GM23338 (cell line): ENCODE results near the gene RNASEH2A. TPM values are rescaled to one million over a fixed set of nuclear protein-coding genes. Genes with fewer than 3 reads are reported as not detected.

Experiments used
- CREB1 ChIP-seq: fragments of 250-450 bp; sonication (Bioruptor Pico); IDR thresholded peaks from 2 replicates; pipeline ENCODE4 v1.5.0; 2020; ENCODE audit warnings: low read depth, mild to moderate bottlenecking, moderate library complexity
- ETS1 ChIP-seq: IDR thresholded peaks from 2 replicates; pipeline ENCODE4 v1.6.1; 2016; ENCODE audit warnings: antibody characterized with exemption
- EZH2phosphoT487 ChIP-seq: fragments of 200-600 bp; sonication (generic); IDR thresholded peaks from one replicate; pipeline ENCODE4 v1.8.1; 2018; ENCODE audit warnings: antibody characterized with exemption; ENCODE audit not compliant: unreplicated experiment
- JUNB ChIP-seq: IDR thresholded peaks from one replicate; pipeline ENCODE4 v1.6.1; 2016; ENCODE audit warnings: antibody characterized with exemption; ENCODE audit not compliant: unreplicated experiment
- POLR2AphosphoS5 ChIP-seq: IDR thresholded peaks from 2 replicates; pipeline ENCODE4 v1.6.1; 2016; ENCODE audit warnings: antibody characterized with exemption, low read depth
- REST ChIP-seq: IDR thresholded peaks from one replicate; pipeline ENCODE4 v1.6.1; 2018; ENCODE audit warnings: antibody characterized with exemption; ENCODE audit not compliant: unreplicated experiment
- STAT1 ChIP-seq: IDR thresholded peaks from one replicate; pipeline ENCODE4 v1.6.1; 2016; ENCODE audit warnings: antibody characterized with exemption; ENCODE audit not compliant: unreplicated experiment
- ZNF462 ChIP-seq: fragments of 250-450 bp; sonication (Bioruptor Pico); IDR thresholded peaks from 2 replicates; pipeline ENCODE4 v1.5.0; 2020; ENCODE audit warnings: mild to moderate bottlenecking, moderate library complexity
- polyA plus RNA-seq: library from polyadenylated mRNA; unstranded; fragments of >200 nt; fragmentation: Nextera tagmentation; extraction: Ambion mirVana; gene quantifications from 2 replicates; pipeline ENCODE4 v1.2.1, GENCODE V29; 2016
- total RNA-seq: library from RNA; depleted of rRNA; stranded (reverse); fragments of >200 nt; shearing (Covaris generic); gene quantifications from 2 replicates; pipeline ENCODE4 v1.2.3, GENCODE V29; 2014

The RNASEH2A gene
- total and polyA plus RNA-seq, 2 experiments from 2014 or later: 39.4 to 68.2 TPM

GRCh38 chr19:12767666-12768065 lies 38.7 kb upstream of the RNASEH2A start (continued):
- TF ChIP-seq ZNF462 (CRISPR knock-in tag): no peak
- TF ChIP-seq JUNB: no peak
- TF ChIP-seq CREB1 (CRISPR knock-in tag): no peak
- no peak for TF ChIP-seq REST
- no peak for TF ChIP-seq EZH2phosphoT487
- TF ChIP-seq ETS1: no peak
- no peak for TF ChIP-seq STAT1
- TF ChIP-seq POLR2AphosphoS5: no peak
